Measurements from ENCODE around the gene PPARD.

PPARD gene

GRCh38 chr6:35475573-35475972 is 133.2 kb downstream of the PPARD start:
- peaks cover 77% of the 10 kb centered on the region for H3K36me3 ChIP-seq (ENCODE audit: control insufficient read depth, insufficient read depth, low read length)
- no peak overlapping the region for H3K9ac ChIP-seq (ENCODE audit: low read length)
- no peak overlapping the region for H3K27ac ChIP-seq (ENCODE audit: low read depth, low read length)
- no peaks in the 10 kb centered on the region for H3K27me3 ChIP-seq (ENCODE audit: control insufficient read depth, insufficient read depth, low read length)
- peaks cover 7% of the 10 kb centered on the region; the same call in 1 of the 2 replicates for H3K4me1 ChIP-seq (ENCODE audit: control insufficient read depth, insufficient read depth, low read length)
- H3K4me3 ChIP-seq (ENCODE audit: low read depth, low read length) = no peak overlapping the region
- no peaks in the 10 kb centered on the region for H3K9me3 ChIP-seq (ENCODE audit: control insufficient read depth, insufficient read depth, low read depth, low read length)

GRCh38 chr6:35476004-35476403 is 133.6 kb downstream of the PPARD start:
- Histone ChIP-seq H3K4me1 (ENCODE audit: control insufficient read depth, insufficient read depth, low read length) (peaks cover 3% of the 10 kb centered on the region; the same call in 1 of the 2 replicates), H3K36me3 (ENCODE audit: control insufficient read depth, insufficient read depth, low read length) (peaks cover 77% of the 10 kb centered on the region), H3K9me3 (ENCODE audit: control insufficient read depth, insufficient read depth, low read depth, low read length) (no peaks in the 10 kb centered on the region), H3K9ac (ENCODE audit: low read length) (no peak overlapping the region), H3K27ac (ENCODE audit: low read depth, low read length) (no peak overlapping the region), H3K4me3 (ENCODE audit: low read depth, low read length) (no peak overlapping the region), H3K27me3 (ENCODE audit: control insufficient read depth, insufficient read depth, low read length) (no peaks in the 10 kb centered on the region)

- no peaks in the 10 kb centered on the region for H3K4me1 ChIP-seq (ENCODE audit: control insufficient read depth, insufficient read depth, low read length)
- no peak overlapping the region for H3K9ac ChIP-seq (ENCODE audit: low read length)
- H3K27me3 ChIP-seq (ENCODE audit: control insufficient read depth, insufficient read depth, low read length) = no peaks in the 10 kb centered on the region
- no peak overlapping the region for H3K4me3 ChIP-seq (ENCODE audit: low read depth, low read length)
- peaks cover 73% of the 10 kb centered on the region for H3K36me3 ChIP-seq (ENCODE audit: control insufficient read depth, insufficient read depth, low read length)
- no peak overlapping the region for H3K27ac ChIP-seq (ENCODE audit: low read depth, low read length)
- no peaks in the 10 kb centered on the region for H3K9me3 ChIP-seq (ENCODE audit: control insufficient read depth, insufficient read depth, low read depth, low read length)
Observed at GRCh38 chr6:35477028-35477427, 134.7 kb downstream of the PPARD start.

All from HUES6 (cell line).